CD14-positive monocyte (primary cell): ENCODE results near the gene OXSR1. TPM values are rescaled to one million over a fixed set of nuclear protein-coding genes. Genes with fewer than 3 reads are reported as not detected.
"Not testable (repeated sequence)": the region's sequence is repeated elsewhere in the genome, so short reads cannot be mapped to it uniquely, and the experiment has no call there.

ENCODE experiments used
- DNase-seq, 3 donors: peaks; one replicate each; pipeline ENCODE4 v3.0.0-alpha.2; 2011 to 2022
- H2AFZ ChIP-seq: 2 replicates; pipeline ENCODE4 v1.6.0; 2012; ENCODE audit warnings: mild to moderate bottlenecking, low read depth, low read length, inconsistent platforms; ENCODE audit not compliant: insufficient read depth, poor library complexity, severe bottlenecking
- H3K27ac ChIP-seq, 2 donors: 1 replicate in 1 of 2; 2 replicates in 1 of 2; pipeline ENCODE4 v1.5.1; 2012 to 2013; ENCODE audit warnings: low read length in 2 of 2, control low read depth in 1 of 2, inconsistent platforms in 1 of 2, low read depth in 1 of 2, mild to moderate bottlenecking in 1 of 2
- H3K27me3 ChIP-seq, 2 donors: one replicate each; pipeline versions ENCODE4 v1.6.0 to v1.6.1; 2011 to 2013; ENCODE audit warnings: low read length in 2 of 2; ENCODE audit not compliant: control insufficient read depth in 2 of 2, insufficient read depth in 2 of 2
- H3K36me3 ChIP-seq, 2 donors: replicated peaks in 1 of 2; 1 replicate in 1 of 2; 2 replicates in 1 of 2; pipeline versions ENCODE4 v1.5.1 to v1.6.1; 2012 to 2013; ENCODE audit warnings: low read length in 2 of 2, control low read depth in 1 of 2, inconsistent platforms in 1 of 2, mild to moderate bottlenecking in 1 of 2; ENCODE audit not compliant: insufficient read depth in 2 of 2, control insufficient read depth in 1 of 2
- H3K4me1 ChIP-seq, 2 donors: 1 replicate in 1 of 2; 2 replicates in 1 of 2; pipeline versions ENCODE4 v1.5.1 to v1.6.1; 2012 to 2013; ENCODE audit warnings: low read length in 2 of 2, control low read depth in 1 of 2, inconsistent platforms in 1 of 2, mild to moderate bottlenecking in 1 of 2, moderate library complexity in 1 of 2; ENCODE audit not compliant: insufficient read depth in 2 of 2, control insufficient read depth in 1 of 2
- H3K4me2 ChIP-seq: replicated peaks from 2 replicates; pipeline ENCODE3; 2012; ENCODE audit warnings: low read length, moderate library complexity, mild to moderate bottlenecking; ENCODE audit not compliant: poor library complexity, severe bottlenecking; ENCODE audit errors: extremely low read depth
- H3K4me3 ChIP-seq, 3 experiments: fragments of 200-600 bp in 1 of 3; sonication (generic) in 1 of 3; replicated peaks in 1 of 3; 1 replicate in 2 of 3; 2 replicates in 1 of 3; pipeline ENCODE4 v1.5.1; 2011 to 2013; ENCODE audit warnings: low read length in 3 of 3, mild to moderate bottlenecking in 3 of 3, control low read depth in 2 of 3, low read depth in 2 of 3, inconsistent platforms in 1 of 3, moderate library complexity in 1 of 3
- H3K79me2 ChIP-seq: 2 replicates; pipeline ENCODE4 v1.6.0; 2012; ENCODE audit warnings: mild to moderate bottlenecking, control low read depth, inconsistent platforms, low read length, moderate library complexity; ENCODE audit not compliant: insufficient read depth
- H3K9ac ChIP-seq: 2 replicates; pipeline ENCODE4 v1.6.0; 2017; ENCODE audit warnings: low read length, mild to moderate bottlenecking; ENCODE audit not compliant: insufficient read depth, poor library complexity, severe bottlenecking
- H3K9me3 ChIP-seq, 2 donors: replicated peaks in 1 of 2; 1 replicate in 1 of 2; 2 replicates in 1 of 2; pipeline versions ENCODE4 v1.5.1 to v1.6.1; 2012 to 2013; ENCODE audit warnings: low read length in 2 of 2, control low read depth in 1 of 2; ENCODE audit not compliant: control insufficient read depth in 1 of 2, insufficient read depth in 1 of 2
- H4K20me1 ChIP-seq: 2 replicates; pipeline ENCODE4 v1.6.0; 2012; ENCODE audit warnings: mild to moderate bottlenecking, low read length, control low read depth, moderate library complexity; ENCODE audit not compliant: insufficient read depth
- H3K27ac Mint-ChIP-seq, 7 donors: one replicate each; pipeline ENCODE4 v1.8.0; 2020; ENCODE audit warnings: mild to moderate bottlenecking in 7 of 7, mixed read lengths in 7 of 7, moderate library complexity in 6 of 7, inconsistent platforms in 2 of 7
- H3K27me3 Mint-ChIP-seq, 3 donors: one replicate each; pipeline ENCODE4 v1.8.0; 2021 to 2022; ENCODE audit warnings: low read depth in 3 of 3, mild to moderate bottlenecking in 3 of 3, mixed read lengths in 3 of 3, moderate library complexity in 3 of 3, inconsistent platforms in 1 of 3
- H3K36me3 Mint-ChIP-seq, 2 donors: one replicate each; pipeline ENCODE4 v1.8.0; 2020; ENCODE audit warnings: mixed read lengths in 2 of 2, inconsistent platforms in 1 of 2, mild to moderate bottlenecking in 1 of 2
- H3K4me1 Mint-ChIP-seq: one replicate; pipeline ENCODE4 v1.8.0; 2020; ENCODE audit warnings: mild to moderate bottlenecking, mixed read lengths
- H3K4me3 Mint-ChIP-seq, 2 donors: one replicate each; pipeline ENCODE4 v1.8.0; 2020; ENCODE audit warnings: mild to moderate bottlenecking in 2 of 2, mixed read lengths in 2 of 2, moderate library complexity in 1 of 2
- H3K9me3 Mint-ChIP-seq, 7 donors: one replicate each; pipeline ENCODE4 v1.8.0; 2020 to 2022; ENCODE audit warnings: mixed read lengths in 7 of 7, mild to moderate bottlenecking in 6 of 7, moderate library complexity in 6 of 7, inconsistent platforms in 2 of 7
- WGBS: methylation state at CpG from one replicate; pipeline ENCODE4 v1.1.5; 2013; ENCODE audit warnings: missing lambda C conversion rate; ENCODE audit not compliant: insufficient coverage; 5-methylcytosine and 5-hydroxymethylcytosine counted together
- intact Hi-C, 2 donors: fragments of 100-400 bp; cut with micrococcal nuclease; formaldehyde crosslinking; loops; one replicate each; pipeline versions ENCODE4 v1.15.0 to v1.15.1; 2023
- polyA plus RNA-seq, 3 donors: library from polyadenylated mRNA; depleted of rRNA in 1 of 3; unstranded in 2 of 3; stranded (reverse) in 1 of 3; fragments of 300-500 nt in 2 of 3; fragments of >200 nt in 1 of 3; fragmentation: Illumina TruSeq in 2 of 3; gene quantifications; 1 replicate in 2 of 3; 2 replicates in 1 of 3; pipeline ENCODE4 v1.2.3, GENCODE V29; 2012 to 2021
- TF ChIP-seq, protein P1 (sequence below): fragments of 200-600 bp; IDR thresholded peaks from one replicate; pipeline ENCODE4 v1.8.0; 2022; ENCODE audit warnings: antibody characterized with exemption, mild to moderate bottlenecking

Gene OXSR1
- polyA plus RNA-seq, 3 donors = 9.4 to 20.3 (median 12.3) TPM

DNA sequence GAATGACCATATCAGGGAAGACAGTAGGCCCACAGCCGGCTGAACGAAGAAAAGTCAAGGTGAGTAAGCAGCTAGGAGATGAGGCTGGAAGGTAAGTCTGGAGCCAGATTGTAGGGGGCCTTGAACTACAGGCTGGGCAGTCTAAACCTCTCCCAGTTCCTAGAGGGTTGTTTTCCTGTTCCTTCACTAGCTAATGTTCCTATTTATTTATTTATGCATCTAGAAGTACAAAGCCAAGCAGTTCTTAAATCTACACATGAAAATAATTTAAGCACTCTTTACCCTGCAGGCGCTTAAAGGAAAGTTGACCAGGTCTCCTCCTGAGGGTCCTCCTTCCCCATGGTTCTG, 32.2 kb upstream of the OXSR1 start:
- intact Hi-C loops = loop anchor here in 1 of 2 donors (10.0 kb wide), 2 partner anchors 92 to 212 kb away; partner anchors contain the start of gene XYLB
- Histone ChIP-seq H4K20me1 (peaks cover 76% of the 10 kb centered on the region), H3K9me3 (no peaks in the 10 kb centered on the region), H3K4me3 (no peak overlapping the region), H3K27me3 (no peaks in the 10 kb centered on the region), H3K79me2 (peaks cover 84% of the 10 kb centered on the region), H2AFZ (no peak overlapping the region), H3K4me2 (no peak overlapping the region), H3K4me1 (peaks cover 22 to 28% of the 10 kb centered on the region in 2 donors), H3K9ac (no peak overlapping the region), H3K27ac (peak overlapping the region in 1 of 2 donors; percentile 62), H3K36me3 (peaks cover 64 to 71% of the 10 kb centered on the region in 2 donors)
- 100% methylated on average over 2 of the region's 3 CpGs for WGBS
- H3K27ac Mint-ChIP-seq = peak overlapping the region in 3 of 7 donors; percentile 2 to 63 (median 31)
- H3K27me3 Mint-ChIP-seq = no peaks in the 10 kb centered on the region
- no peak overlapping the region for H3K4me3 Mint-ChIP-seq
- H3K9me3 Mint-ChIP-seq = no peaks in the 10 kb centered on the region
- peaks cover 67 to 70% of the 10 kb centered on the region in 2 donors for H3K36me3 Mint-ChIP-seq
- peaks cover 50% of the 10 kb centered on the region for H3K4me1 Mint-ChIP-seq
- no peak for DNase-seq
- TF ChIP-seq, protein P1, sequence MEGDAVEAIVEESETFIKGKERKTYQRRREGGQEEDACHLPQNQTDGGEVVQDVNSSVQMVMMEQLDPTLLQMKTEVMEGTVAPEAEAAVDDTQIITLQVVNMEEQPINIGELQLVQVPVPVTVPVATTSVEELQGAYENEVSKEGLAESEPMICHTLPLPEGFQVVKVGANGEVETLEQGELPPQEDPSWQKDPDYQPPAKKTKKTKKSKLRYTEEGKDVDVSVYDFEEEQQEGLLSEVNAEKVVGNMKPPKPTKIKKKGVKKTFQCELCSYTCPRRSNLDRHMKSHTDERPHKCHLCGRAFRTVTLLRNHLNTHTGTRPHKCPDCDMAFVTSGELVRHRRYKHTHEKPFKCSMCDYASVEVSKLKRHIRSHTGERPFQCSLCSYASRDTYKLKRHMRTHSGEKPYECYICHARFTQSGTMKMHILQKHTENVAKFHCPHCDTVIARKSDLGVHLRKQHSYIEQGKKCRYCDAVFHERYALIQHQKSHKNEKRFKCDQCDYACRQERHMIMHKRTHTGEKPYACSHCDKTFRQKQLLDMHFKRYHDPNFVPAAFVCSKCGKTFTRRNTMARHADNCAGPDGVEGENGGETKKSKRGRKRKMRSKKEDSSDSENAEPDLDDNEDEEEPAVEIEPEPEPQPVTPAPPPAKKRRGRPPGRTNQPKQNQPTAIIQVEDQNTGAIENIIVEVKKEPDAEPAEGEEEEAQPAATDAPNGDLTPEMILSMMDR = no peak

DNA sequence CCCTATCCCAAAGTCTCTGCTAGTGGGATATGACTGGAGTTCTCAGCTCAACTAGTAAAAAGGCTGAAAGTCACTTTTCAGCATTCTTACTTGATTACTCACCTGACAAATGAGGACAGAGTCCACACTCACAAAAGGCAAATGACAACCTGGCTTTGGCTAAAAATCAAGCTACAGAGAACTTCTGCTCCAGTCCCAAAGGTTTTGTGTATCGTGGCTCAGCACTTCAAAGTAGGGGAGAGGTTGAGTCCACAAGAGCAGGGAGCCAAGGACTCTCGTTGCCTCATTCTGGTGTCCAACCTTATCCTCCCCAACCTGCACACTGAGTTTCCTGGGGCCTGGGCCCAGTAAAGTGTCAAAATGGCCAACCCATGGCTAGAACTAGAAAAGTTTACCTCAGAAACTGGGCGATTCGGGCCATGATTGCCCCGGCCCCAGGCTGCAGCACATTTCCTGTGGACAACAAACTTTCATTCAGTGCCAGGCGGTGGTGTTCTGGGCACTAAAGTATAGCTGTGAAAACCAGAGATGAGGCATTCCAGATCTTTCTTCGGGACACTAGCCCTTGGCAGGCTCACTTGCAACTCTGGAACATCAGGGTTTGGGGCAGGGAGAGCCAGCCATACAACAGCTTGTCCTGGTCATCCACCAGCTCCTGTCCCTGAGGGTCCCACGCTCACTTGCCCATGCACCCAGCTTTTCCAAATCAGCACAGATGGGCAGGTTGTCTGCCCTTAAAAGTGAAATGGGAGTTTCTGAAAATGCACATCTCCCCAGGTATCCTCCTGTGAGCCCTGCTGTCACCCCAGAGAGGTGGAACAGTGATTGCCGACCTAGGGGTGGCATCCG, 31.6 kb upstream of the OXSR1 start:
- TF ChIP-seq, protein P1 = no peak
- Histone ChIP-seq H3K79me2 (peaks cover 90% of the 10 kb centered on the region), H3K4me3 (no peak overlapping the region), H3K36me3 (peaks cover 60 to 65% of the 10 kb centered on the region in 2 donors), H3K4me1 (peaks cover 23 to 30% of the 10 kb centered on the region in 2 donors), H3K9me3 (no peaks in the 10 kb centered on the region), H3K27ac (peak overlapping the region in 1 of 2 donors; percentile 14), H4K20me1 (peaks cover 71% of the 10 kb centered on the region), H2AFZ (no peak overlapping the region), H3K4me2 (no peak overlapping the region), H3K9ac (no peak overlapping the region), H3K27me3 (no peaks in the 10 kb centered on the region)
- intact Hi-C loops = loop anchor here in 1 of 2 donors (10.0 kb wide), 2 partner anchors 91 to 211 kb away; partner anchors contain the start of gene XYLB
- Mint-ChIP-seq H3K36me3 (peaks cover 64 to 66% of the 10 kb centered on the region in 2 donors), H3K27me3 (no peaks in the 10 kb centered on the region), H3K27ac (peak overlapping the region in 3 of 7 donors; percentile 55 to 69 (median 68)), H3K4me1 (peaks cover 52% of the 10 kb centered on the region), H3K4me3 (no peak overlapping the region), H3K9me3 (peaks cover 0 to 1% (median 0%) of the 10 kb centered on the region in 7 donors)
- WGBS = 97% methylated on average over 7 of the region's 10 CpGs
- DNase-seq = peak in 1 of 3 donors; percentile 2

DNA sequence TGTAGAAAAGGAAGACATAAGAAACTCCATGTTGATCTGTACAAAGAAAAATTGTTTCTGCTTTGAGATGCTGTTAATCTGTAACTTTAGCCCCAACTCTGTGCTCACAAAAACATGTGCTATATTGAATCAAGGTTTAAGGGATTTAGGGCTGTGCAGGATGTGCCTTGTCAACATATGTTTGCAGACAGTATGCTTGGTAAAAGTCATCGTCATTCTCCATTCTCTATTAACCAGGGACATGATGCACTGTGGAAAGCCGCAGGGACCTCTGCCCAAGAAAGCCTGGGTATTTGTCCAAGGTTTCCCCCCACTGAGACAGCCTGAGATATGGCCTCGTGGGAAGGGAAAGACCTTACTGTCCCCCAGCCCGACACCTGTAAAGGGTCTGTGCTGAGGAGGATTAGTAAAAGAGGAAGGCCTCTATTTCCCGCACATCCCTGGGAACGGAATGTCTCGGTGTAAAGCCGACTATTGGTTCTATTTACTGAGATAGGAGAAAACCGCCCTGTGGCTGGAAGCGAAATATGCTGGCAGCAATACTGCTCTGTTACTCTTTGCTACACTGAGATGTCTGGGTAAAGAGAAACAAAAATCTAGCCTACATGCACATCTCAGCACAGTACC, 30.7 kb upstream of the OXSR1 start:
- not testable (repeated sequence) for H3K27me3 Mint-ChIP-seq, H3K4me2 ChIP-seq, DNase-seq, H3K9me3 ChIP-seq, H3K9ac ChIP-seq, H3K27ac ChIP-seq, H3K27me3 ChIP-seq, H2AFZ ChIP-seq, H3K9me3 Mint-ChIP-seq
- intact Hi-C loops = loop anchor here in 1 of 2 donors (10.0 kb wide), 2 partner anchors 90 to 210 kb away; partner anchors contain the start of gene XYLB
- WGBS = 100% methylated on average over 6 of the region's 10 CpGs
- Histone ChIP-seq H3K4me3 (peak overlapping the region in 1 of 3 experiments; percentile 99), H4K20me1 (peaks cover 71% of the 10 kb centered on the region), H3K36me3 (peaks cover 51 to 56% of the 10 kb centered on the region in 2 donors), H3K79me2 (peaks cover 94% of the 10 kb centered on the region), H3K4me1 (peaks cover 27 to 37% of the 10 kb centered on the region in 2 donors)
- Mint-ChIP-seq H3K27ac (peak overlapping the region in 5 of 7 donors; percentile 54 to 99 (median 69)), H3K36me3 (peaks cover 57 to 59% of the 10 kb centered on the region in 2 donors), H3K4me1 (peaks cover 57% of the 10 kb centered on the region), H3K4me3 (peak overlapping the region in 1 of 2 donors; percentile 95)
